ENCODE results near the gene SLC25A34. TPM values are rescaled to one million over a fixed set of nuclear protein-coding genes. Genes with fewer than 3 reads are reported as not detected.

SLC25A34 gene
- total RNA-seq, 1 donor from 2014 or later = 3.3 TPM

- Mint-ChIP-seq H3K27me3 (ENCODE audit: low read depth) (no peaks in the 10 kb centered on the region), H3K36me3 (ENCODE audit: low read depth) (peaks cover 3% of the 10 kb centered on the region), H3K4me3 (no peak overlapping the region), H3K4me1 (peaks cover 5% of the 10 kb centered on the region), H3K9me3 (no peaks in the 10 kb centered on the region), H3K27ac (ENCODE audit: unreplicated experiment) (no peak overlapping the region)
- no peak for DNase-seq (ENCODE audit: low read depth, low spot score)
- TF ChIP-seq CTCF (conservative IDR thresholded peaks at IDR 0.05) = no peak
Measured at GRCh38 chr1:15727424-15727823, 8.6 kb upstream of the SLC25A34 start.

- no peak for TF ChIP-seq CTCF (conservative IDR thresholded peaks at IDR 0.05)
- Mint-ChIP-seq H3K27me3 (ENCODE audit: low read depth) (no peaks in the 10 kb centered on the region), H3K4me3 (no peak overlapping the region), H3K9me3 (no peaks in the 10 kb centered on the region), H3K4me1 (peaks cover 5% of the 10 kb centered on the region), H3K27ac (ENCODE audit: unreplicated experiment) (no peak overlapping the region), H3K36me3 (ENCODE audit: low read depth) (peaks cover 3% of the 10 kb centered on the region)
- no peak for DNase-seq (ENCODE audit: low read depth, low spot score)
Measured at GRCh38 chr1:15727866-15728534, 8.1 kb upstream of the SLC25A34 start.

- DNase-seq (ENCODE audit: low read depth, low spot score) = no peak
- peaks cover 3% of the 10 kb centered on the region for H3K36me3 Mint-ChIP-seq (ENCODE audit: low read depth)
- H3K27ac Mint-ChIP-seq (ENCODE audit: unreplicated experiment) = no peak overlapping the region
- no peaks in the 10 kb centered on the region for H3K27me3 Mint-ChIP-seq (ENCODE audit: low read depth)
- H3K4me3 Mint-ChIP-seq = no peak overlapping the region
- peaks cover 5% of the 10 kb centered on the region for H3K4me1 Mint-ChIP-seq
- H3K9me3 Mint-ChIP-seq = no peaks in the 10 kb centered on the region
- no peak for TF ChIP-seq CTCF (conservative IDR thresholded peaks at IDR 0.05)
Measured at GRCh38 chr1:15728937-15729657, 7.0 kb upstream of the SLC25A34 start.

GRCh38 chr1:15730423-15730822, 5.6 kb upstream of the SLC25A34 start:
- Mint-ChIP-seq H3K4me1 (peaks cover 5% of the 10 kb centered on the region), H3K4me3 (no peak overlapping the region), H3K9me3 (no peaks in the 10 kb centered on the region), H3K27ac (ENCODE audit: unreplicated experiment) (no peak overlapping the region), H3K27me3 (ENCODE audit: low read depth) (no peaks in the 10 kb centered on the region), H3K36me3 (ENCODE audit: low read depth) (peaks cover 3% of the 10 kb centered on the region)
- TF ChIP-seq CTCF (conservative IDR thresholded peaks at IDR 0.05) = no peak
- no peak for DNase-seq (ENCODE audit: low read depth, low spot score)

GRCh38 chr1:15730936-15731335, 5.1 kb upstream of the SLC25A34 start:
- Mint-ChIP-seq H3K4me1 (peaks cover 3% of the 10 kb centered on the region), H3K27me3 (ENCODE audit: low read depth) (no peaks in the 10 kb centered on the region), H3K4me3 (no peak overlapping the region), H3K9me3 (no peaks in the 10 kb centered on the region), H3K27ac (ENCODE audit: unreplicated experiment) (no peak overlapping the region), H3K36me3 (ENCODE audit: low read depth) (peaks cover 1% of the 10 kb centered on the region)
- DNase-seq (ENCODE audit: low read depth, low spot score) = no peak
- no peak for TF ChIP-seq CTCF (conservative IDR thresholded peaks at IDR 0.05)

Data from neural crest cell (in vitro differentiated cells).